Germinal center (tissue), 1 donor: ENCODE data around the gene MYEOV.

Experiments used
- DNase-seq: peaks from one replicate; pipeline ENCODE4 v3.0.0; 2012; ENCODE audit warnings: mixed read lengths, low spot score

The MYEOV gene

GRCh38 chr11:69342588-69343330 is 48.8 kb downstream of the MYEOV start:
- DNase-seq = no peak

GRCh38 chr11:69343401-69344321 is 49.7 kb downstream of the MYEOV start:
- DNase-seq = no peak

GRCh38 chr11:69344570-69345145 is 50.7 kb downstream of the MYEOV start:
- DNase-seq = no peak
